ENCODE measurements around the gene C1orf21. TPM values are rescaled to one million over a fixed set of nuclear protein-coding genes. Genes with fewer than 3 reads are reported as not detected.

The C1orf21 gene
- total and polyA plus RNA-seq, 2 of the 4 experiments (the other 2 are of a cell fraction): 6.4 to 9.9 TPM

GRCh38 chr1:184405801-184406142 lies 18.9 kb downstream of the C1orf21 start:
- ChIA-PET POLR2A (ENCODE audit: unreplicated experiment) (no interaction called here), CTCF (no interaction called here)
- Histone ChIP-seq H3K27me3 (ENCODE audit: control insufficient read depth, insufficient read depth, low read length) (0 out of 2 replicates have a peak, but pooled peaks cover 4% of the 10 kb centered on the region), H4K91ac (ENCODE audit: insufficient read depth, low read depth, low read length) (no peak overlapping the region), H3K4me3 (ENCODE audit: insufficient read depth, low read depth, low read length) (no peak overlapping the region), H2BK15ac (ENCODE audit: low read depth, low read length) (no peak overlapping the region), H4K5ac (ENCODE audit: low read depth, low read length) (no peak overlapping the region), H3K9me3 (ENCODE audit: control insufficient read depth, insufficient read depth, low read length) (no peaks in the 10 kb centered on the region), H2AK5ac (ENCODE audit: low read depth, low read length) (no peak overlapping the region), H3K36me3 (ENCODE audit: control insufficient read depth, insufficient read depth, low read length) (no peaks in the 10 kb centered on the region), H3K18ac (ENCODE audit: low read depth, low read length) (no peak overlapping the region), H3K23ac (ENCODE audit: low read depth, low read length) (no peak overlapping the region), H2BK120ac (ENCODE audit: low read depth, low read length) (no peak overlapping the region), H4K20me1 (ENCODE audit: insufficient read depth, low read length) (peaks cover 18% of the 10 kb centered on the region), H2BK20ac (ENCODE audit: low read depth, low read length) (no peak overlapping the region), H3K56ac (ENCODE audit: extremely low read depth, insufficient read depth, low read length) (no peak overlapping the region), H3K79me1 (ENCODE audit: low read depth in 1 of 2, low read length in 2 of 2) (peaks cover 11% of the 10 kb centered on the region in 2 experiments; a peak in 2 of 4 replicates), H3K4me2 (ENCODE audit: low read depth, low read length) (no peak overlapping the region), H2AK9ac (replicated peaks; ENCODE audit: low read depth, low read length, poor library complexity) (no peak overlapping the region), H3K9me1 (ENCODE audit: insufficient read depth, low read length) (no peaks in the 10 kb centered on the region), H3K14ac (replicated peaks; ENCODE audit: low read depth, low read length) (no peak overlapping the region), H3K4me1 (ENCODE audit: control insufficient read depth, insufficient read depth, low read length) (peaks cover 11% of the 10 kb centered on the region), H2AFZ (replicated peaks; ENCODE audit: low read length, poor library complexity) (no peak overlapping the region), H3K27ac (ENCODE audit: insufficient read depth, low read length) (no peak overlapping the region), H2BK5ac (ENCODE audit: low read depth, low read length, poor library complexity, severe bottlenecking) (no peak overlapping the region), H3K4ac (ENCODE audit: low read depth, low read length) (no peak overlapping the region), H3K9ac (ENCODE audit: low read depth, low read length) (no peak overlapping the region), H4K8ac (ENCODE audit: low read depth in 2 of 2, low read length in 2 of 2) (no peak overlapping the region)
- intact Hi-C loops (cut with micrococcal nuclease) (no loop called here), dilution Hi-C loops (cut with HindIII; ENCODE audit: low sequenced_read_pairs, unreplicated experiment) (no loop called here), in situ Hi-C loops (cut with MboI; ENCODE audit: low sequenced_read_pairs) (no loop called here)
- no CpG with 5 or more reads among the region's 1 CpG for WGBS, 2 experiments (ENCODE audit: extremely low coverage in 2 of 2, insufficient read length in 1 of 2)
- BruUV-seq (replicated peaks): no TSS peak
- ATAC-seq (ENCODE audit: low read depth): no peak
- DNase-seq: no peak
- TF ChIP-seq ELK1 (IDR thresholded peaks at IDR 0.05; ENCODE audit: borderline replicate concordance, low read depth, low read length): no peak
- TF ChIP-seq CEBPB (IDR thresholded peaks at IDR 0.05; ENCODE audit: low read depth, low read length): no peak
- no peak for TF ChIP-seq POLR2A (IDR thresholded peaks at IDR 0.05; ENCODE audit: low read depth, low read length)
- no peak for TF ChIP-seq MXI1 (IDR thresholded peaks at IDR 0.05; ENCODE audit: borderline replicate concordance, low read depth, low read length)
- TF ChIP-seq RFX5 (IDR thresholded peaks at IDR 0.05; ENCODE audit: low read depth, low read length): no peak
- no peak for TF ChIP-seq SMC3 (IDR thresholded peaks at IDR 0.05; ENCODE audit: low read depth, low read length)
- no peak for TF ChIP-seq NFE2L2 (IDR thresholded peaks at IDR 0.05; ENCODE audit: low read depth, low read length)
